Liver (tissue), 9 donors: ENCODE measurements around the gene FBXW5. TPM values are rescaled to one million over a fixed set of nuclear protein-coding genes. Genes with fewer than 3 reads are reported as not detected.

Source experiments
- DNase-seq: peaks from one replicate; pipeline ENCODE4 v3.0.0-alpha.2; 2017; ENCODE audit warnings: low spot score
- H3K27ac ChIP-seq, 2 donors: one replicate each; pipeline ENCODE4 v1.7.0; 2013; ENCODE audit warnings: inconsistent platforms in 2 of 2, low read length in 2 of 2, control low read depth in 1 of 2, low read depth in 1 of 2, mild to moderate bottlenecking in 1 of 2
- H3K27me3 ChIP-seq, 4 donors: one replicate each; pipeline versions ENCODE4 v1.6.1 to v1.7.0; 2013; ENCODE audit warnings: low read length in 3 of 4, inconsistent platforms in 1 of 4, mild to moderate bottlenecking in 1 of 4, moderate library complexity in 1 of 4; ENCODE audit not compliant: control insufficient read depth in 4 of 4, insufficient read depth in 4 of 4
- H3K36me3 ChIP-seq, 4 donors: one replicate each; pipeline versions ENCODE4 v1.6.1 to v1.7.0; 2013; ENCODE audit warnings: low read length in 3 of 4, mild to moderate bottlenecking in 3 of 4, low read depth in 1 of 4, moderate library complexity in 1 of 4; ENCODE audit not compliant: control insufficient read depth in 4 of 4, insufficient read depth in 3 of 4
- H3K4me1 ChIP-seq, 4 donors: one replicate each; pipeline versions ENCODE4 v1.6.1 to v1.7.0; 2013; ENCODE audit warnings: low read length in 3 of 4, mild to moderate bottlenecking in 3 of 4, moderate library complexity in 1 of 4; ENCODE audit not compliant: control insufficient read depth in 4 of 4, insufficient read depth in 4 of 4
- H3K4me3 ChIP-seq, 3 donors: one replicate each; pipeline versions ENCODE4 v1.6.1 to v1.7.0; 2013; ENCODE audit warnings: low read length in 3 of 3, control low read depth in 1 of 3, low read depth in 1 of 3, mild to moderate bottlenecking in 1 of 3
- H3K9ac ChIP-seq, 2 donors: one replicate each; pipeline ENCODE4 v1.7.0; 2013; ENCODE audit warnings: low read length in 2 of 2, mild to moderate bottlenecking in 2 of 2, moderate library complexity in 2 of 2, control low read depth in 1 of 2, low read depth in 1 of 2
- H3K9me3 ChIP-seq, 4 donors: one replicate each; pipeline versions ENCODE4 v1.6.1 to v1.7.0; 2013; ENCODE audit warnings: low read length in 3 of 4; ENCODE audit not compliant: control insufficient read depth in 4 of 4
- EGR1 ChIP-seq, 2 donors: IDR thresholded peaks; 2 replicates each; pipeline ENCODE4 v1.6.1; 2016 to 2018; ENCODE audit warnings: antibody characterized with exemption in 2 of 2, low read depth in 2 of 2
- FOXA2 ChIP-seq: IDR thresholded peaks from 2 replicates; pipeline ENCODE4 v1.6.1; 2016; ENCODE audit warnings: antibody characterized with exemption
- GABPA ChIP-seq, 2 donors: IDR thresholded peaks in 1 of 2; conservative IDR thresholded peaks in 1 of 2; 2 replicates each; pipeline ENCODE4 v1.6.1; 2016; ENCODE audit warnings: antibody characterized with exemption in 2 of 2, mild to moderate bottlenecking in 1 of 2, moderate library complexity in 1 of 2
- HNF4A ChIP-seq, 2 donors: conservative IDR thresholded peaks; 2 replicates each; pipeline ENCODE4 v1.6.1; 2016; ENCODE audit warnings: antibody characterized with exemption in 2 of 2, mild to moderate bottlenecking in 2 of 2
- HNF4G ChIP-seq: IDR thresholded peaks from 2 replicates; pipeline ENCODE4 v1.6.1; 2016; ENCODE audit warnings: antibody characterized with exemption
- JUND ChIP-seq, 2 donors: IDR thresholded peaks; 2 replicates each; pipeline ENCODE4 v1.6.1; 2016; ENCODE audit warnings: antibody characterized with exemption in 2 of 2
- NR2F2 ChIP-seq: IDR thresholded peaks from 2 replicates; pipeline ENCODE4 v1.6.1; 2016; ENCODE audit warnings: antibody characterized with exemption
- RAD21 ChIP-seq, 2 donors: IDR thresholded peaks; 2 replicates each; pipeline ENCODE4 v1.6.1; 2016; ENCODE audit warnings: antibody characterized with exemption in 2 of 2, mild to moderate bottlenecking in 2 of 2
- TAF1 ChIP-seq: conservative IDR thresholded peaks from 2 replicates; pipeline ENCODE4 v1.6.1; 2016; ENCODE audit warnings: antibody characterized with exemption, mild to moderate bottlenecking
- YY1 ChIP-seq: IDR thresholded peaks from 2 replicates; pipeline ENCODE4 v1.6.1; 2016; ENCODE audit warnings: antibody characterized with exemption, mild to moderate bottlenecking
- WGBS: extraction: QIAGEN DNeasy Blood & Tissue Kit; methylation state at CpG from one replicate; pipeline ENCODE4 v1.1.7; 2013; 5-methylcytosine and 5-hydroxymethylcytosine counted together
- polyA plus RNA-seq, 2 donors: library from polyadenylated mRNA; stranded (reverse) in 1 of 2; unstranded in 1 of 2; fragments of 200-250 nt in 1 of 2; fragments of >200 nt in 1 of 2; fragmentation: Nextera tagmentation in 1 of 2; extraction: Ambion mirVana in 1 of 2; gene quantifications; one replicate each; pipeline versions ENCODE4 v1.2.1 to v1.2.3, GENCODE V29; 2013 to 2015
- total RNA-seq, 2 donors: library from RNA; depleted of rRNA; stranded (reverse); fragments of >200 nt; gene quantifications; one replicate each; pipeline ENCODE4 v1.2.3, GENCODE V29; 2014
- TF ChIP-seq, protein P1 (sequence below): IDR thresholded peaks from 2 replicates; pipeline ENCODE4 v1.6.1; 2016; ENCODE audit warnings: antibody characterized with exemption, mild to moderate bottlenecking
- TF ChIP-seq, protein P2 (sequence below): IDR thresholded peaks from 2 replicates; pipeline ENCODE4 v1.6.1; 2016; ENCODE audit warnings: antibody characterized with exemption
- donor health status: healthy.
- donor health status: healthy.
- donor health status: healthy.
- donor health status: healthy.
- donor health status: healthy.

Gene FBXW5
- total and polyA plus RNA-seq, 4 donors: 64.0 to 163 (median 109) TPM

DNA sequence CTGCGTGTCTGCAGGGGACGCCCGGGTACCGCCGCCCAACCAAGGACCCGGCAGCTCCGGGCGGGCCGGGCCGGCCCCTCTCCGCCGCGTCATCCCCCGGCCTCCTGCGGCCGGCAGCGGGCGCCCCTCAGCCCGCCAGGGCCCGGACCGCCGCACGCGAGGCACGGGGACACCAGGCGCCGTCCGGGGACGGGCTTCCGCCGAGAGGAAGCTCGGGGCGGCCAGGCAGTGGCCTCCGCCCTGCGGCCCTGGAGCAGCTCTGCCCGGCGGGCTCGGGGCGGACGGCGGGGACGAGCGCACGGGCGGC is 373 bp downstream of the FBXW5 start:
- Histone ChIP-seq H3K4me1 (peaks cover 21 to 75% (median 49%) of the 10 kb centered on the region in 4 donors), H3K9me3 (no peaks in the 10 kb centered on the region), H3K27me3 (no peaks in the 10 kb centered on the region), H3K9ac (peak overlapping the region; percentile 41 to 51), H3K36me3 (peaks cover 0 to 14% (median 9%) of the 10 kb centered on the region in 4 donors), H3K27ac (peak overlapping the region; percentile 81 to 85), H3K4me3 (peak overlapping the region; percentile 71 to 91 (median 77))
- WGBS: under 1% methylated on average over 45 of the region's 45 CpGs
- TF ChIP-seq FOXA2 (no peak), HNF4G (no peak), EGR1 (IDR thresholded peaks at IDR 0.05; ENCODE audit: low read depth in 2 of 2) (no peak)
- TF ChIP-seq, protein P1, sequence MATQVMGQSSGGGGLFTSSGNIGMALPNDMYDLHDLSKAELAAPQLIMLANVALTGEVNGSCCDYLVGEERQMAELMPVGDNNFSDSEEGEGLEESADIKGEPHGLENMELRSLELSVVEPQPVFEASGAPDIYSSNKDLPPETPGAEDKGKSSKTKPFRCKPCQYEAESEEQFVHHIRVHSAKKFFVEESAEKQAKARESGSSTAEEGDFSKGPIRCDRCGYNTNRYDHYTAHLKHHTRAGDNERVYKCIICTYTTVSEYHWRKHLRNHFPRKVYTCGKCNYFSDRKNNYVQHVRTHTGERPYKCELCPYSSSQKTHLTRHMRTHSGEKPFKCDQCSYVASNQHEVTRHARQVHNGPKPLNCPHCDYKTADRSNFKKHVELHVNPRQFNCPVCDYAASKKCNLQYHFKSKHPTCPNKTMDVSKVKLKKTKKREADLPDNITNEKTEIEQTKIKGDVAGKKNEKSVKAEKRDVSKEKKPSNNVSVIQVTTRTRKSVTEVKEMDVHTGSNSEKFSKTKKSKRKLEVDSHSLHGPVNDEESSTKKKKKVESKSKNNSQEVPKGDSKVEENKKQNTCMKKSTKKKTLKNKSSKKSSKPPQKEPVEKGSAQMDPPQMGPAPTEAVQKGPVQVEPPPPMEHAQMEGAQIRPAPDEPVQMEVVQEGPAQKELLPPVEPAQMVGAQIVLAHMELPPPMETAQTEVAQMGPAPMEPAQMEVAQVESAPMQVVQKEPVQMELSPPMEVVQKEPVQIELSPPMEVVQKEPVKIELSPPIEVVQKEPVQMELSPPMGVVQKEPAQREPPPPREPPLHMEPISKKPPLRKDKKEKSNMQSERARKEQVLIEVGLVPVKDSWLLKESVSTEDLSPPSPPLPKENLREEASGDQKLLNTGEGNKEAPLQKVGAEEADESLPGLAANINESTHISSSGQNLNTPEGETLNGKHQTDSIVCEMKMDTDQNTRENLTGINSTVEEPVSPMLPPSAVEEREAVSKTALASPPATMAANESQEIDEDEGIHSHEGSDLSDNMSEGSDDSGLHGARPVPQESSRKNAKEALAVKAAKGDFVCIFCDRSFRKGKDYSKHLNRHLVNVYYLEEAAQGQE: no peak
- DNase-seq: no peak

DNA sequence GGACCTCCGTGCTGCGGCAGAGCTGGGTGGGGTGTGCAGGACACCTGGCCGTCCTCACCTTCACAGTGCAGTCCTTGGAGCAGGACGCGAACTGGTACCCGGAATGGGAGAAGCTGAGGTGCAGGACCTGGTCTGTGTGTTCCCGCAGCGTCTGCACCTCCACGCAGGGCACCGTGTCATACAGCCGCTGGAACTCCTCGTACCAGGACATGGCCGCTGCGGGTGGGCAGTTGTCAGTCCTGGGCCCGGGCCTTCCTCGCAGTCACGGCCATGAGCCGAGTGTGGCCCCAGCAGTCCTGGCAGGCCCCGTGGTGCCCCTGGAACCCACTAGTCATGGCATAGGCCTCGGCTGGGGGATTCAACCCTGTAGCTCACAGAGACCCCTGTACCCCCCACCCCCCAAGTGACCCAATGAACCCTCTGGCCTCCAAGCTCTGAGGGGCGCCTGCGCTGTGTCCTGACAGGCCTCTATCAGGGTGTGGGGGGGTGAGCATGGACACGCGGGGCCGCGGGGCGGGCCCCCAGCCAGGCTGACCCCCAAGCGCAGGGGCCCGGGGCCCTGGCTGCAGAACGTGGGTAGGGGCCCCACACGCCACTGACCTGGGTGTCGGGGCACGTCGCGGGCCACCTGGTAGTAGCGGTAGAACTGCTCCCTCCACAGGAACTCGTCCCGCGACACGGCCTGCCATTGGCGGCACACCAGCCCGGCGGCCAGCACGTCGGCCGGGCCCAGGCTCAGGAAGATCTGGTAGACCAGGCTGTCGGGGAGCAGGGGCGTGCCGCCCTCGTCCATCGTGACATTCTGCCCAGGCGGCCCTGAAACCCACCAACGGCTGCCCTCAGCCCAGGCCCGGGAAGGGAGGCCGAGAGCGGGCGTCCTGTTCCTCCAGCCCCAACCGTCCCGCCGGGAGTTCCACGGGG is 987 bp downstream of the FBXW5 start:
- TF ChIP-seq FOXA2 (no peak), YY1 (no peak), NR2F2 (no peak), RAD21 (IDR thresholded peaks at IDR 0.05) (peak in 1 of 2 donors; percentile 11)
- TF ChIP-seq, protein P1: peak; percentile 10
- peak overlapping the region; percentile 71 to 91 (median 77) for H3K4me3 ChIP-seq
- 11% methylated on average over 61 of the region's 61 CpGs for whole genome bisulfite sequencing
- peak; percentile 58 for DNase-seq
- H3K27ac ChIP-seq: peak overlapping the region; percentile 81 to 85
- peaks cover 24 to 74% (median 50%) of the 10 kb centered on the region in 4 donors for H3K4me1 ChIP-seq
- peak overlapping the region; percentile 41 to 51 for H3K9ac ChIP-seq
- H3K36me3 ChIP-seq: peaks cover 0 to 14% (median 9%) of the 10 kb centered on the region in 4 donors
- no peaks in the 10 kb centered on the region for H3K9me3 ChIP-seq
- no peaks in the 10 kb centered on the region for H3K27me3 ChIP-seq

DNA sequence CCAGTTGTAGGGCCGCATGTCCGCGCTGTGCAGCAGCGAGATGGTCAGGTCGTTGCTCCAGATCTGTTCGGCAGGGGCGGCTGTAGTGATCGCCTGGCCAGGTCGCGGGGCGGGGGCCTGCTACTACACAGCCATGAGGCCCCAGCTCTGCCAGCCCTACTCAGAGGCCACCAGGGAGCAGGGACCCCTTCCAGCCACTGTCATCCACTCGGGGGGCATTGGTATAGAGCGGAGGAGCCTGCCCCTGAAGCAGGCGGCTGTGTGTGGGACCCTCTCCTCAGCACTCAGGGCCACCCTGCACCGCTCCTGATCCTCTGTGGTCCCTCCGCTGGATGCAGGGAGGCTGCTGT is 1.7 kb downstream of the FBXW5 start:
- no peak overlapping the region for H3K9ac ChIP-seq
- TF ChIP-seq GABPA (IDR thresholded peaks at IDR 0.05 in 1 of 2, conservative IDR thresholded peaks at IDR 0.05 in 1 of 2) (no peak), EGR1 (IDR thresholded peaks at IDR 0.05; ENCODE audit: low read depth in 2 of 2) (no peak), HNF4G (no peak), TAF1 (no peak), JUND (IDR thresholded peaks at IDR 0.05) (no peak), HNF4A (conservative IDR thresholded peaks at IDR 0.05) (no peak), NR2F2 (no peak), YY1 (no peak)
- TF ChIP-seq, protein P2, sequence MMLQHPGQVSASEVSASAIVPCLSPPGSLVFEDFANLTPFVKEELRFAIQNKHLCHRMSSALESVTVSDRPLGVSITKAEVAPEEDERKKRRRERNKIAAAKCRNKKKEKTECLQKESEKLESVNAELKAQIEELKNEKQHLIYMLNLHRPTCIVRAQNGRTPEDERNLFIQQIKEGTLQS: no peak
- H3K27me3 ChIP-seq: no peaks in the 10 kb centered on the region
- H3K4me1 ChIP-seq: peaks cover 21 to 75% (median 48%) of the 10 kb centered on the region in 4 donors
- no peak for DNase-seq
- H3K4me3 ChIP-seq: peak overlapping the region in 1 of 3 donors; percentile 91
- no peaks in the 10 kb centered on the region for H3K9me3 ChIP-seq
- 76% methylated on average over 16 of the region's 16 CpGs for WGBS
- H3K27ac ChIP-seq: peak overlapping the region; percentile 9 to 82
- H3K36me3 ChIP-seq: peaks cover 0 to 14% (median 9%) of the 10 kb centered on the region in 4 donors
